SK-MEL-5 (cell line): ENCODE measurements around the gene EMC10. TPM values are rescaled to one million over a fixed set of nuclear protein-coding genes. Genes with fewer than 3 reads are reported as not detected.
"Not testable (repeated sequence)": the region's sequence is repeated elsewhere in the genome, so short reads cannot be mapped to it uniquely, and the experiment has no call there.

Experiments used
- DNase-seq: peaks from one replicate; pipeline ENCODE4 v3.0.0-alpha.2; 2016; ENCODE audit warnings: low read depth, low spot score
- in situ Hi-C: cut with HindIII; loops from 2 replicates; pipeline ENCODE4 v1.10.0; 2016; ENCODE audit warnings: low sequenced_read_pairs, high pct_unique_total_duplicates, low pct_unique_long_range_greater_than_20kb
- total RNA-seq: library from RNA; depleted of rRNA; stranded (reverse); fragments of >200 nt; shearing (Covaris generic); gene quantifications from 2 replicates; pipeline ENCODE4 v1.2.3, GENCODE V29; 2014; rRNA removed

EMC10 gene
- total RNA-seq, 1 experiment from 2014 or later = 148 TPM

DNA sequence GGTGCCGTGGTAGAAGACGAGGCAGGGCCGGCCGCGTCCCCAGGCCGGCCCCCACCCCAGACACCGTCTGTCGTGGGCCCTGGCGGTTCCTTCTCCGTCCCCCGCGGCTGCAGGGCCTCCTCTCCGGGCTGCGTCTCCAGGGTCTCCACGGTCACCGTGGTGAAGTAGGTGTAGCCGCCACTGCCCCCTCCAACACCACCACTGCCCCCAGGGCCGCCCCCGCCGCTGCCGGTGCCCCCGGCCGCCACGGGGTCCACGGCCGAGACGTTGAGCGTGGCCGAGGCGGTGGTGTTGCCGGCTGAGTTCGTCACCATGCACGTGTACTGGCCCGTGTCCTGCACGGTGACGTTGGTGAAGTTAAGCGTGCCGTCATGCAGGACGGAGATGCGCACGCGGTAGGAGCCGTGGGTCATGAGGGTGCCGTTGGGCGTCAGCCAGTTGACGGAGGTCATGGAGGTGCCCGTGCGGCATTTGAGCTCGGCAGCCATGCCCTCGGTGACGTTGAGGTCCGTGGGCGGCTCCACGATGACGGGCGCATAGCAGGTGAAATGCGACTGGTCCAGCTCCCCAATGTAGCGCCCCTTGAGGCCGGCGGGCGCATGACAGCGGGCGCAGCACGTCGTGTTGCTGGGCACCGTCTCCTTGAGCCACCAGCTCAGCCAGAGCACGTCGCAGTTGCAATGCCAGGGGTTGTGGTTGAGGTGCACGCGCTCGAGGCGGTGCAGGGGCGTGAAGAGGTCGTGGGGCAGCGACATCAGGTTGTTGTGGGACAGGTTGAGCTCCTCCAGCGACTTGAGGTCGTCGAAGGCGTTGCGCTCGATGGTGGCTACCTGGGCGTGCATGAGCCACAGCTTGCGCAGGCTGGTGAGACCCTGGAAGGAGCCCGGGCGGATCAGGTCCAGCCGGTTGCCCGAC, 42.0 kb downstream of the EMC10 start:
- no peak for DNase-seq
- in situ Hi-C loops = no loop called here

DNA sequence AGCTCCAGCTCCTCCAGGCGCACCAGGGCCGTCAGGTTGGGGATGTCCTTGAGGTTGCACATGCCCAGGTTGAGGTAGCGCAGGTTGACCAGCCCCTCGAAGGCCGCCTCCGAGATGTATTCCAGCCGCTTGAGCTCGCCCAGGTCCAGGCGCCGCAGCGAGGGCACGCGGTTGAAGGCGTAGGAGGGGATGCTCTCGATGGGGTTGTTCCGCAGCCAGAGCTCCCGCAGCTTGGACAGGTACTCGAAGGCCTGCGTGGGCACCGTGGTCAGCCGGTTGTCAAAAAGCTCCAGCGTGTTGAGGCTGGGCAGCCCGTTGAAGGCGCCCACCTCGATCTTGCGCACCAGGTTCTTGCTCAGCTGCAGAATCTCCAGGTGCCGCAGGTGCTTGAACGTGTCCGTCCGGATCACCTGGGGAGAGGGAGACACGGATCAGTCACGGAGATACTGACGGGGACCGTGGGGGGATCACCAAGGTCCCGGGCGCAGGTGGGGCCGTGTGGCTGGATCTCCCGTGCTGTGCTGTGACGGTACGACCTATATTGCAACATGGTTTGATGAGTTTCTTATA, 42.8 kb downstream of the EMC10 start:
- DNase-seq = no peak
- in situ Hi-C loops = no loop called here

DNA sequence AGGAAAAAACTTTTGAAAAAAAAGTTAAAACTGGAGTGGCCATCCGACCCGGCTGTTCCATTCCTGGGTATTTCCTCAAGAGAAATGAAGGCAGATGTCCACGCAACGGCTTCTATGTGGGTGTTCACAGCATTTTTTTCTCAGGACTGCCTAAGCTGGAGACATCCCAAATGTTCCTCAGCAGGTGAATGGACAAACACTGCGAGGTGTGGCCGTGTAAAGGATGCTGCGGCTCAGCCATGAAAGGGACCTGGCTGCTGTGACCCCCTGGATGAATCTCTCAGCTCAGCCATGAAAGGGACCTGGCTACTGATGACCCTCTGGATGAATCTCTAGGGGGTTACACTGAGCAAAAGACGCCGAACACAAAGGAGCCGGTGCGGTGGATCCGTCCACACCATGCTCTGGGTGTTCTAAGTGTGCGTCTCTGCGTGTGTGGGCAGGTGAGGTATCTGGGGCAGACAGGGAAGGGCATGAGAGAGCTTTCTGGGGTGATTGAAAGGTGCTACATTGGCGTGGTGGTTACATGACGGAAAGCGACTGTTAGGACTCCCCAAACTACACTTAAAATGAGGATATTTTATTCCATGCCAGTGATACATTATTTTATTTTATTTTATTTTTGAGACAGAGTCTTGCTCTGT, 44.6 kb downstream of the EMC10 start:
- DNase-seq = no peak
- in situ Hi-C loops = no loop called here

DNA sequence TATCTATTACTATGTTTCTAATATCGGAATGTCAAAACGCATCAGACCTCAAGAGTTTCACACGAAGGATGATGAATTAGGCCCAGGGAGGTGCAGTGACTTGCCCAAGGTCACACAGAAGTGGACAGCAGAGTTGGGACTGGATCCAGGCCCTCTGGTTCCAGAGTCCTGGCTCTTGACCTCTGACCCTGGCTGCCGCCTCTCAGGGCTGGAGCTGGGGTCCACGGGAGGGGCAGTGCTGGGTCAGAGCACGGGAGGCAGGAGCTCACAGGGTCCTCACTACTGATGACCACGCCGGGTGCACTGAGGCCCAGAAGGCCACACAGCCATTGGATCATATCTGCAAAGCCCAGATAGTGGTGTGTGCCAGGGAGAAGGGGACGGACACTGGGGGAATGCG, 46.6 kb downstream of the EMC10 start:
- in situ Hi-C loops = no loop called here
- no peak for DNase-seq

DNA sequence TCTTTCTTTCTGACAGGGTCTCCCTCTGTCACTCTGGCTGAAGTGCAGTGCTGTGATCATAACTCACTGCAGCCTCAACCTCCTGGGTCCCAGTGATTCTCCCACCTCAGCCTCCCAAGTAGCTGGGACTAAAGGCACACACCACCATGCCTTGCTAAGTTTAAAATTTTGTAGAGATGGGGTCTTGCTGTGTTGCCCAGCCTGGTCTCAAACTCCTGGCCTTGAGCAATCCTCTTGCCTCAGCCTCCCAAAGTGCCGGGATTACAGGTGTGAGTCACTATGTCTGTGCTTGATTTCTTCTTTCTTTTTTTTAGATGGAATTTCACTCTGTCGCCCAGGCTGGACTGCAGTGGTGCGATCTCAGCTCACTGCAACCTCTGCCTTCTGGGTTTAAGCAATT, 51.7 kb downstream of the EMC10 start:
- DNase-seq = not testable (repeated sequence)

DNA sequence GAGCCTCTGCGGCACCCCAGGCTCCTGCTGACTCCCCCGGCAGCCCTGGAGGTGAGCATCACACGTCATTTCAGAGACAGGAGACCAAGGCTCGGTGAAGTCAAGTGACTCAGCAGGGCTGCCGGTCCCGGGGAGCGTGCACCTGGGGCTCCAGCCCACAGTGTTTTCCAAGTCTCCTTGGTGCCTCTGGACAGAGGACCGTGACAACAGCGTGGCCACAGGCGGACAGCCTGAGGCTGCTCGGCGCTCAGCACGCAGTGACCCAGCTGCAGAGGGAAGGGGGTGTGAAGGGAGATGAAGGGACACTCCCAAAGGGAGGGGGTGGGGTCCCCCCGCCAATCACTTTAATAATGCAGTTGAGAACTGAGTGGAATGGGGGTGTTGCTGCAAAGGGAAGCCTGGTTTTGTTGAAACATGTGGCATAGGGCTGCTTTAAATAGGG, 54.9 kb downstream of the EMC10 start:
- DNase-seq = no peak
- in situ Hi-C loops = no loop called here

More for the DNA sequence above, 51.7 kb downstream of the EMC10 start:
- in situ Hi-C loops = not testable (repeated sequence)

DNA sequence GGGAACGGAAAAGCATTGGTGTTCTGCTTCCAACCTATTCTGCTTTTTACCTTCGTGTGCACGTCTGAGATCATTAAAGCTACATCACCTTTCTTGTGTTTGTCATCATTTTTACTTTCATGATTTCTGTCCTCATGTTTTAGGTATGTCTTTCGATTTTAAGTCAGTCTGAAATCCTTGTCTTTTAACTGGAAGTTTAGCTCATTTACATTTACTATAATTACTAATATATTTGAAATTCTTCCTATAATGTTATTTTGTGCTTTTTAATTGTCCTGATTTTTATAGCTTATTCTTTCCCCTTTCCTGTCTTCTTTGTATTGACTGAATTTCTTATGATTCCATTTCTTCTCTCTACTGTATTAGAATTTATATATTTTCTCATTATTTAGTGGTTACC, 56.6 kb downstream of the EMC10 start:
- DNase-seq = no peak
- in situ Hi-C loops = no loop called here

DNA sequence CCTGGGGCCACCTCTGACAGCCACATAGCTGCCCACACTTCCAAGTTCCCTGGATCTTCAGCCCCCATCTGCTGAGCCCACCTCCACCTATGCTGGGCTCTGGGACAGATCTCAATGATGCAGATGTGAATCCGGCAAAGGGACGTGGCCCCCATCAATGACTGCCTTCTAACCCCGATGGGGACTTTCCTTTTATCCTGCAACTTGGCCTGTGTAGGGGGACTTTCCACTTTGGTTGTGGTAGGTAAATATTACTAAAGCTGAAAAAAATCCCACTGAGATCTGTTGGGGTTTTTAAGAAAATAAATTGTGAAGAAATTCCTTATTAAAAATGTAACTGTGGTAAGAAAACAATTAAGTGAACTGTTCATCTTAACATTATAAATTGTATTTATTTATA, 58.2 kb downstream of the EMC10 start:
- in situ Hi-C loops = no loop called here
- DNase-seq = no peak

DNA sequence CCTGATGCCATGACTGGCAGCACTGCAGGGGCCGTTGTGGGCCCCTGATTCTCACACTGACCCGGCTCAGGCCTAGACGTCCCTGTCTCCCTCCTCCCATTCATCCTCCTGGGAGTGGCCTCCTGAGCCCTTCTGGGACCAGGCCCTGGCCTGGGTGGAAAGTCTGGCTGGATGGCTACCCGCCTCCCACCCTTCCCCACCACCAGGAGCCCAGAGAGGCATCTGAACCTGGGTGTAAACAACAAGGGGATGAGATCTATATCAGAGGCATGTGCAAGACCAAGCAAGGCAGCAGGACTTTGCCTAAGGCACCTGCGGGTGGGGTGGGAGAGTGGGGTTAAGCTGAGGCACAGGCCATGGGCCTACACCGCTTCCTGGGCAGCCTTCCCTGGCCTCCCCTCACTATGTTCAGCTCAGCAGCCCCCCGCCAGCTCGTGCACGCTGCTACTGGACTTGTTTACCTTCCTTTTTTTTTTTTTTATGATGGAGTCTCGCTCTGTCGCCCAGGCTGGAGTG, 59.4 kb downstream of the EMC10 start:
- in situ Hi-C loops = no loop called here
- DNase-seq = no peak

DNA sequence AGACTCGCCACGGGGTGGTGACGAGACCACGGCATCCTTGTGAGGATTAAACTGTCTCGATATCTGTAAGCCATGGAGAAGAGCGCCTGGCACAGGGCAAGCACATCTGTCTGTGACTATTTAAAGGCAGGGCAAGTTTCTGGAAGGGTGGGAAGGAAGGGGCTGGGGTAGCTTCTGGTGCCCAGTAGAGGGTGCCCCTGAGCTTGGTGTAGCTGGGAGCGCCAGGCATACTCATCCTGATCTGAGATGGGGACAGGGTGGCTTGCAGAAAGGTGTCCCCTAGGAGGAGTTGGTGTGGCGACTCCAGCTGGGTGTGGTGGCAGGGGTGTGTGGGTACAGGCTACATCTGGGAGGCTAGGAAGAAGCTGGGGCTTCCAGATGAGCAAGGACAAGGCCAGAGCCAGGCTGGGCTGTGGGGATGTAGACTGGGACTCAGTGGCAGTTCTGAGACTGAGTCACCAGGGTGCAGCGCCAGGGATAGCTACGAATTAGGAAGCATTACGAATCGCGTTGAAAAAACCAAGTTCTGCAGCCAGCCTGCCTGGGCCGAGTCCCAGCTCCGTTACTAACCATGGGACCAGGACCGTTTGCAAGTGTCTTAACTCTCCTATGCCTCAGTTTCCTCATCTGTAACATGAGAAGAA, 60.5 kb downstream of the EMC10 start:
- in situ Hi-C loops = no loop called here
- no peak for DNase-seq

DNA sequence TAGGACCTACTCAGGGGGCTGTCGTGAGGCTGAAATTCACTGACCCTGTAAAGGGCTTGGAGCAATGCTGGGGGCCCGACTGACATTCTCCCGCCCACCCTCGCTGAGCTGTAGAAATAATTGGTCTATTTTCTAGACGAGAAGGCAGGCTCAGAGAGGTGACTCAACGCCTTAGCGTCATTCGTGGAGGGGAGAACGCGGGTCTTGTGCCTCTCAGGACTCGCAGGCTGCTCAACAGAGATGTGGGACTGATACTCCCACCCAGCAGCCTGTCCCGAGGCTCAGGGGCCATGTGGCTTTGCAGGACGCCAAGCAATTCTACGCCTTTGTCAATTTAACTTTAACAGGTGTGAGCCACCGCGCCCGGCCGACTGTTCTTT, 61.0 kb downstream of the EMC10 start:
- no peak for DNase-seq
- in situ Hi-C loops = no loop called here

DNA sequence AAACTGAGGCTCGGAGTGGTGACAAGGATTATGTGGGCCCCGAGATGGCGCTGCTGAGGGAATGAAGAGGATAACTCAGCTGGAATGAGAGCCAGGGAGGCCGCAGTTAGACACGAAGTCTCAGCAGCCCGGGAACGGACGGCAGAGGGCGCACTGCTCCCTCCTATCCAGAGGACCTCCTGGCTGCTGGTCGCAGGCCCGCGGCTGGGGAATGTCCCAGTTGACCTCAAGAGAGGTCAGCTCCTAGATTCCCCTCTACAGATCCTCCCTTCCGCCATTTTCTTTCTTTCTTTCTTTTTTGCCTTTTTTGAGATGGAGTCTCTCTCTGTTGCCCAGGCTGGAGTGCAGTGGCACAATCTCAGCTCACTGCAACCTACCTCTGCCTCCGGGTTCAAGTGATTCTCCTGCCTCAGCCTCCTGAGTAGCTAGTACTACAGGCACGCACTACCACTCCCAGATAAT, 61.5 kb downstream of the EMC10 start:
- DNase-seq = peak; percentile 90
- in situ Hi-C loops = no loop called here

Other genes starting within 250 kb of the EMC10 start
- gene KCNC3, start 147.1 kb upstream of the EMC10 start, total RNA-seq = 0.55 and 0.59 TPM in 2 replicates
- gene NAPSA, start 110.9 kb upstream of the EMC10 start, total RNA-seq = 0.13 and 0.48 TPM in 2 replicates
- 82.1 and 82.4 TPM in 2 replicates for gene NR1H2, start 100.0 kb upstream of the EMC10 start, total RNA-seq
- 30.7 and 32.7 TPM in 2 replicates for gene POLD1, start 92.2 kb upstream of the EMC10 start, total RNA-seq
- gene SPIB, start 57.6 kb upstream of the EMC10 start, total RNA-seq = not detected in 2 replicates
- gene MYBPC2, start 43.6 kb upstream of the EMC10 start, total RNA-seq = not detected in 2 replicates
- 0.27 and 0.29 TPM in 2 replicates for gene GARIN5A, start 341 bp downstream of the EMC10 start, total RNA-seq
- 26.4 and 29.0 TPM in 2 replicates for gene JOSD2, start 34.7 kb downstream of the EMC10 start, total RNA-seq
- gene ASPDH, start 37.4 kb downstream of the EMC10 start, total RNA-seq = not detected in 2 replicates
- gene LRRC4B, start 91.9 kb downstream of the EMC10 start, total RNA-seq = 6.3 and 6.9 TPM in 2 replicates
- 0.55 and 1.6 TPM in 2 replicates for gene SYT3, start 163.4 kb downstream of the EMC10 start, total RNA-seq
- gene C19orf81, start 172.9 kb downstream of the EMC10 start, total RNA-seq = 2.7 and 4.3 TPM in 2 replicates
- gene SHANK1, start 243.3 kb downstream of the EMC10 start, total RNA-seq = 0.27 and 0.48 TPM in 2 replicates
- 1.0 and 1.2 TPM in 2 replicates for gene CLEC11A, start 246.9 kb downstream of the EMC10 start, total RNA-seq